HG03064 (cell line): Measurements from ENCODE around the gene KARS1.

Source experiments
- ATAC-seq: cut with Tn5 transposase; IDR thresholded peaks from one replicate; pipeline ENCODE4 v1.9.1; 2021; ENCODE audit warnings: low read depth; ENCODE audit not compliant: unreplicated experiment

KARS1 gene

GRCh38 chr16:75589306-75589705 lies 58.2 kb downstream of the KARS1 start:
- ATAC-seq, result no peak

- ATAC-seq, result no peak
Observed at GRCh38 chr16:75588716-75589115, 58.7 kb downstream of the KARS1 start.

GRCh38 chr16:75584108-75584507 lies 63.4 kb downstream of the KARS1 start:
- no peak for ATAC-seq

- ATAC-seq, result no peak
Observed at GRCh38 chr16:75579281-75579834, 68.1 kb downstream of the KARS1 start.

GRCh38 chr16:75578725-75579124 lies 68.7 kb downstream of the KARS1 start:
- ATAC-seq, result no peak

GRCh38 chr16:75578212-75578611 lies 69.3 kb downstream of the KARS1 start:
- no peak for ATAC-seq
